HFFc6 (cell line): ENCODE results near the gene PLXDC2. TPM values are rescaled to one million over a fixed set of nuclear protein-coding genes. Genes with fewer than 3 reads are reported as not detected.

Source experiments
- DNase-seq: peaks from one replicate; pipeline ENCODE4 v3.0.0-alpha.2; 2018
- H3K27ac Mint-ChIP-seq: 2 replicates; pipeline ENCODE4 v1.8.0; 2020; ENCODE audit warnings: mild to moderate bottlenecking, mixed read lengths
- H3K27me3 Mint-ChIP-seq: 2 replicates; pipeline ENCODE4 v1.8.0; 2021; ENCODE audit warnings: mild to moderate bottlenecking, moderate library complexity, mixed read lengths; ENCODE audit not compliant: insufficient read depth
- H3K36me3 Mint-ChIP-seq: 2 replicates; pipeline ENCODE4 v1.8.0; 2021; ENCODE audit warnings: low read depth, mixed read lengths
- H3K4me1 Mint-ChIP-seq: 2 replicates; pipeline ENCODE4 v1.8.0; 2020; ENCODE audit warnings: low read depth, mixed read lengths
- H3K4me3 Mint-ChIP-seq: 2 replicates; pipeline ENCODE4 v1.8.0; 2020; ENCODE audit warnings: mild to moderate bottlenecking, moderate library complexity, mixed read lengths
- H3K9me3 Mint-ChIP-seq: 2 replicates; pipeline ENCODE4 v1.8.0; 2020; ENCODE audit warnings: mild to moderate bottlenecking, mixed read lengths
- CTCF ChIP-seq: fragments of 200-600 bp; sonication (generic); IDR thresholded peaks from 2 replicates; pipeline ENCODE4 v1.5.0; 2021; ENCODE audit warnings: antibody characterized with exemption, mild to moderate bottlenecking
- total RNA-seq, 6 experiments: library from RNA; stranded (reverse); fragmentation: NEBNext Ultra II Directional; extraction: Animal tissue kit (Norgen Biotek cat#: 25700); gene quantifications; 2 replicates in 1 of 6; 3 replicates in 5 of 6; pipeline ENCODE4 v1.2.3, GENCODE V29; 2021

Gene PLXDC2
- total RNA-seq, 6 experiments from 2014 or later: 0.17 to 2.3 (median 0.36) TPM

GRCh38 chr10:19977097-19977521 is 160.9 kb downstream of the PLXDC2 start:
- no peak for DNase-seq
- no peaks in the 10 kb centered on the region; the same call in 1 of the 2 replicates for H3K36me3 Mint-ChIP-seq
- H3K4me3 Mint-ChIP-seq: no peak overlapping the region
- no peaks in the 10 kb centered on the region for H3K27me3 Mint-ChIP-seq
- H3K9me3 Mint-ChIP-seq: peaks cover 36% of the 10 kb centered on the region
- H3K4me1 Mint-ChIP-seq: no peaks in the 10 kb centered on the region
- H3K27ac Mint-ChIP-seq: no peak overlapping the region
- no peak for TF ChIP-seq CTCF

DNA sequence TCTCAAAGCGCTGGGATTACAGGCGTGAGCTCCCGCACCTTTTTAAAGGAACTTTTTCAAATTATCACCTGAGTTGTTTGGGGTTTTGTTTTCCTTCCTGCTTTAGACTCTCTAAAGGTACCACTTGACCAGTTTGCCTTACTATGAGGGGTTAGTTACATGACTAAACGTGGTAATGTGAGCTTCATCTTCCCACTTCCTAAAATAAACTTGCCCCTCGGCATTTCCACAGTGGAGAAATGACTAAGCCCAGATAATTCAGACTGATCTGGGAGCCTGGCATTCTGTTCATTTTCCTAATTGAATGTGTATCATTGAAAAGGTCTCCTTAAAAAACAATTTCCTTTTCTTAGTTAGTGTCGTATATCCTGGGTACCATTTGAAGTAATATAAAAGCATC is 163.4 kb downstream of the PLXDC2 start:
- Mint-ChIP-seq H3K4me1 (no peaks in the 10 kb centered on the region), H3K36me3 (no peaks in the 10 kb centered on the region; the same call in 1 of the 2 replicates), H3K27ac (no peak overlapping the region), H3K27me3 (no peaks in the 10 kb centered on the region), H3K9me3 (peaks cover 36% of the 10 kb centered on the region), H3K4me3 (no peak overlapping the region)
- TF ChIP-seq CTCF: no peak
- DNase-seq: no peak

GRCh38 chr10:19983880-19984565 is 167.8 kb downstream of the PLXDC2 start:
- no peak for TF ChIP-seq CTCF
- Mint-ChIP-seq H3K36me3 (no peaks in the 10 kb centered on the region), H3K4me3 (no peak overlapping the region), H3K27me3 (no peaks in the 10 kb centered on the region), H3K4me1 (no peaks in the 10 kb centered on the region), H3K9me3 (peaks cover 27% of the 10 kb centered on the region; the same call in 1 of the 2 replicates), H3K27ac (no peak overlapping the region)
- no peak for DNase-seq

DNA sequence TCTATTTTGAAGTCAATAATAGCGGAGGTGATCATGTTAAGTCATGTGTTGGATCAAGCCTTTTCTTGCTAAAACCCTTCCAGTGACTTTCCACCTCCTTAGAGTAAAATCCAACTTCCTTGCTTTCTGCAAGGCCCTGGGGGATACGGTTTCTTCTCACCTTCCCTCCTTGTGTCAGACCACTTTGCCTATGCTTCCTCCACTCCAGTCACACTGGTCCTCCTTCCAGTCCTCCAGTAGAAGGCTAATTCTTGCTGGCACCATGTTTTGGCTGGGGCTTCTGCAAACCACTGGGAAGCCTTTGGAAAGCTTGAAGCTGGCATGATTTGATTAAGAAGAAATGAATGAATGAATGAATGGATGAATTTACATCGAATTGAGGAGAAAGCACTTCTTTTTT is 169.5 kb downstream of the PLXDC2 start:
- Mint-ChIP-seq H3K4me3 (no peak overlapping the region), H3K4me1 (no peaks in the 10 kb centered on the region), H3K9me3 (peaks cover 9% of the 10 kb centered on the region; the same call in 1 of the 2 replicates), H3K27ac (no peak overlapping the region), H3K36me3 (no peaks in the 10 kb centered on the region), H3K27me3 (no peaks in the 10 kb centered on the region)
- no peak for DNase-seq
- no peak for TF ChIP-seq CTCF

DNA sequence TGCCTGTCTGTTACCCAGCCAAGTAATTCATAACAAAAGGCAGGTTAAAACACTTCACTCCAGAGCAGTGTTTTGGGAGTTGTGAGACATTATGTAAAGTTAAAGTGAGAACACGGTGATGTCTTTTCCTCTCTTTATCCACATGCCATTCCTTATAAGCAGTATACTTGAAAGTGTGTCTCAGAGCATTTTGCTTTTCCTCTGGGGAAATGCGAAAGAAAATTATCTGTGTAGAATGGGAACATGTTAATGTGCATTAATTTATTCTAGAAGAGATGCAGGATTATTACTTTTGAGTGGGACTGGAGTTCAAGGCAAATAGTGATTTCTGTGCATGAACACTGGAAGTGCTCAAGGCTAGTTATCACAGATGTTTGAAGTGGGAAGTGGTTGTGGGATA is 170.4 kb downstream of the PLXDC2 start:
- Mint-ChIP-seq H3K4me1 (no peaks in the 10 kb centered on the region), H3K4me3 (no peak overlapping the region), H3K27ac (no peak overlapping the region), H3K27me3 (no peaks in the 10 kb centered on the region), H3K9me3 (peaks cover 10% of the 10 kb centered on the region; the same call in 1 of the 2 replicates), H3K36me3 (no peaks in the 10 kb centered on the region)
- no peak for DNase-seq
- TF ChIP-seq CTCF: no peak
